A549 (cell line): ENCODE measurements around the gene MAPKAPK5. TPM values are rescaled to one million over a fixed set of nuclear protein-coding genes. Genes with fewer than 3 reads are reported as not detected.
"Not testable (repeated sequence)": the region's sequence is repeated elsewhere in the genome, so short reads cannot be mapped to it uniquely, and the experiment has no call there.

Experiments
- ATAC-seq, 2 experiments: fragments of 200-7000 bp in 1 of 2; fragments of >200 bp in 1 of 2; cut with Nextera tagmentation in 1 of 2; cut with Tn5 transposase in 1 of 2; 3 replicates each; pipeline versions ENCODE4 v1.8.0 to v1.9.1; 2018 to 2020; ENCODE audit warnings: mild to moderate bottlenecking in 1 of 2, moderate library complexity in 1 of 2
- CTCF ChIA-PET: fragments of 300-600 bp; sonication (Branson Sonifier 250); formaldehyde crosslinking; extraction: SDS; loops from one replicate; lab custom pipeline; 2021; ENCODE audit warnings: antibody characterized with exemption, inconsistent platforms; lab: Yijun Ruan, JAX
- POLR2A ChIA-PET: fragments of 350-600 bp; formaldehyde crosslinking; extraction: SDS; loops from one replicate; lab custom pipeline; 2021; ENCODE audit warnings: antibody characterized with exemption, inconsistent platforms; lab: Yijun Ruan, JAX
- DNase-seq, 2 experiments: peaks; one replicate each; pipeline versions ENCODE4 v3.0.0 to v3.0.0-alpha.2; 2011 to 2016; ENCODE audit warnings: low read depth in 1 of 2, low spot score in 1 of 2
- FAIRE-seq: peaks from 2 replicates; lab custom pipeline; 2011; peaks lifted over from hg19 to GRCh38; lab: Jason Lieb, UNC
- H3K27ac ChIP-seq, 2 experiments: fragments of >200 bp; sonication (Bioruptor Twin); formaldehyde crosslinking; 3 replicates each; pipeline ENCODE4 v1.5.1; 2016 to 2017
- H3K4me1 ChIP-seq: fragments of >200 bp; sonication (Bioruptor Twin); formaldehyde crosslinking; 3 replicates; pipeline ENCODE4 v1.6.1; 2016
- H3K4me2 ChIP-seq: fragments of >200 bp; sonication (Bioruptor Twin); formaldehyde crosslinking; 3 replicates; pipeline ENCODE4 v1.6.1; 2016
- H3K4me3 ChIP-seq: fragments of >200 bp; sonication (Bioruptor Twin); formaldehyde crosslinking; 3 replicates; pipeline ENCODE4 v1.5.1; 2016
- H3K9me3 ChIP-seq: fragments of >200 bp; sonication (Bioruptor Twin); formaldehyde crosslinking; 3 replicates; pipeline ENCODE4 v1.6.1; 2016
- ATOH8 ChIP-seq: fragments of 250-450 bp; sonication (Bioruptor Pico); IDR thresholded peaks from 2 replicates; pipeline ENCODE4 v1.5.0; 2020; ENCODE audit warnings: low read depth, mild to moderate bottlenecking, moderate library complexity
- BHLHE40 ChIP-seq: IDR thresholded peaks from 2 replicates; pipeline ENCODE4 v1.6.1; 2012; ENCODE audit warnings: low read depth, low read length, inconsistent platforms
- CHD2 ChIP-seq: fragments of 150-350 bp; IDR thresholded peaks from 2 replicates; pipeline ENCODE4 v1.6.1; 2014; ENCODE audit warnings: low read length; ENCODE audit not compliant: partially characterized antibody
- EHF ChIP-seq: fragments of 250-450 bp; sonication (Bioruptor Pico); IDR thresholded peaks from 2 replicates; pipeline ENCODE4 v1.5.0; 2020; ENCODE audit warnings: mild to moderate bottlenecking
- EHMT2 ChIP-seq: fragments of 200-600 bp; sonication (generic); IDR thresholded peaks from 2 replicates; pipeline ENCODE4 v1.6.1; 2016; ENCODE audit warnings: antibody characterized with exemption, low read depth, mild to moderate bottlenecking, moderate library complexity
- HDAC2 ChIP-seq: fragments of 200-600 bp; sonication (generic); IDR thresholded peaks from 2 replicates; pipeline ENCODE4 v1.6.1; 2016
- MAFK ChIP-seq: fragments of 450-650 bp; IDR thresholded peaks from 2 replicates; pipeline ENCODE4 v1.6.1; 2014; ENCODE audit not compliant: partially characterized antibody
- NR3C1 ChIP-seq: fragments of >200 bp; sonication (Bioruptor Twin); formaldehyde crosslinking; IDR thresholded peaks from 3 replicates; pipeline ENCODE4 v1.6.1; 2017
- PHF8 ChIP-seq: fragments of 200-600 bp; sonication (generic); IDR thresholded peaks from 2 replicates; pipeline ENCODE4 v1.6.1; 2016; ENCODE audit warnings: low read depth, mild to moderate bottlenecking, antibody characterized with exemption, moderate library complexity, borderline replicate concordance
- POLR2A ChIP-seq: IDR thresholded peaks from 2 replicates; pipeline ENCODE4 v1.6.1; 2012; ENCODE audit warnings: mild to moderate bottlenecking, low read length
- RCOR1 ChIP-seq: fragments of 150-350 bp; IDR thresholded peaks from 2 replicates; pipeline ENCODE4 v1.6.1; 2014; ENCODE audit warnings: antibody characterized with exemption, low read length, low read depth
- REST ChIP-seq: fragments of 200-600 bp; sonication (generic); IDR thresholded peaks from 2 replicates; pipeline ENCODE4 v1.6.1; 2016; ENCODE audit warnings: antibody characterized with exemption, mild to moderate bottlenecking, moderate library complexity
- SREBF2 ChIP-seq: fragments of 450-650 bp; IDR thresholded peaks from 2 replicates; pipeline ENCODE4 v1.6.1; 2014; ENCODE audit warnings: mild to moderate bottlenecking, moderate library complexity
- TFCP2L1 ChIP-seq: fragments of 250-450 bp; sonication (Bioruptor Pico); IDR thresholded peaks from 2 replicates; pipeline ENCODE4 v1.5.0; 2021; ENCODE audit warnings: mild to moderate bottlenecking
- USF2 ChIP-seq: fragments of 450-650 bp; IDR thresholded peaks from 2 replicates; pipeline ENCODE4 v1.6.1; 2014; ENCODE audit warnings: antibody characterized with exemption
- WGBS: methylation state at CpG from one replicate; pipeline ENCODE4 v1.1.6; 2017; ENCODE audit errors: missing lambda C conversion rate; 5-methylcytosine and 5-hydroxymethylcytosine counted together
- polyA plus RNA-seq, 4 experiments: library from polyadenylated mRNA; depleted of rRNA in 3 of 4; stranded (reverse); fragments of >200 nt; fragmentation: RNase III in 1 of 4; extraction: RNeasy Plus Mini Kit Qiagen cat#74134 plus additional on column Dnase treatment in 1 of 4; gene quantifications; 2 replicates in 3 of 4; 3 replicates in 1 of 4; pipeline ENCODE4 v1.2.3, GENCODE V29; 2011 to 2017
- TF ChIP-seq, protein P1 (sequence below): fragments of 150-350 bp; IDR thresholded peaks from 2 replicates; pipeline ENCODE4 v1.6.1; 2014; ENCODE audit warnings: low read depth, mild to moderate bottlenecking, low read length

Gene MAPKAPK5
- polyA plus RNA-seq, 2 of the 4 experiments (the other 2 are of a cell fraction) = 33.9 to 69.5 TPM

DNA sequence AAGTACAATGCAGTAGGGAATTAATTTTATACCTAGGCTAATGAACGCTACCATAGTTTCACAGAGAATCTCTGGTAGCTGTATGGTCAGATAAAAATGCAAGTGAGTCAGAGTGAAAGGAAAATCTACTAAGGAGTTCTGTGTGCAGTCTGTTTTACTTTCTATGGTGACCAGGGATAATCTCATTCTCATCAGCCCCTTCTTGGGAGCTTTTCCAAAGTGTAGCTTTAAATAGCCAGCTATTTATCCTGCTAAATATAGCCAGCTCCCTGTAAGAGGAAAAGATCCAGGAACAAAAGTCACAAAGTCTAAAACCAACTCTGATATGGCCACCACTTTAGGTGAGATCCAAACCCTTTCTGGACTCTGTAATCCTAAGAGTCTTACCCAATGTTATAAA is 95.4 kb downstream of the MAPKAPK5 start (continued):
- no peak for TF ChIP-seq REST

DNA sequence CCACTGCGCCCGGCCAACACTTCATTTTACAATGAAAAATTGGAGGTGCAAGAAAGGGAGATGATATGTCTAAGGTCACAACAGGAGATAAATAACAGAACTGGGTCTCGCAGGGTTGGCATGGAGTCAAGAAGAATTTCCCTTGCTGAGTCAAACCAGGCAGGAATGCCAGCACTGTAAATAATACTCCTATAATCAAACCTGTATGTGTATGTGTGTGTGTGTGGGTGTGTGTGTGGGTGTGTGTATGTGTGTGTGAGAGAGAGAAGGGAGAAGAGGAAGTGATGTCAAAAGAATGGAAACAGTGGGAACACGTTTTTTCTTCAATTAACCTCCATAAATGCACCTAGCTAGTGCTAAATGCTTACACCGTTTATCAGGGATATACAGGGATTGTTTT is 100.5 kb downstream of the MAPKAPK5 start:
- no peak for FAIRE-seq
- no peak overlapping the region for H3K27ac ChIP-seq
- no peaks in the 10 kb centered on the region for H3K9me3 ChIP-seq
- ChIA-PET POLR2A (no interaction called here), CTCF (interaction anchor here (1.6 to 3.8 kb wide), 2 partner anchors 124 to 444 kb away, joined by 3 to 15 read pairs; no protein-coding TSS in a partner anchor)
- 73% methylated on average over 5 of the region's 5 CpGs for WGBS
- TF ChIP-seq NR3C1 (no peak), TFCP2L1 (CRISPR knock-in tag) (no peak), RCOR1 (no peak), CHD2 (no peak), ATOH8 (CRISPR knock-in tag) (no peak), PHF8 (no peak), EHMT2 (no peak), HDAC2 (no peak), POLR2A (no peak), EHF (CRISPR knock-in tag) (no peak), SREBF2 (no peak), USF2 (no peak), MAFK (no peak)
- TF ChIP-seq, protein P1, sequence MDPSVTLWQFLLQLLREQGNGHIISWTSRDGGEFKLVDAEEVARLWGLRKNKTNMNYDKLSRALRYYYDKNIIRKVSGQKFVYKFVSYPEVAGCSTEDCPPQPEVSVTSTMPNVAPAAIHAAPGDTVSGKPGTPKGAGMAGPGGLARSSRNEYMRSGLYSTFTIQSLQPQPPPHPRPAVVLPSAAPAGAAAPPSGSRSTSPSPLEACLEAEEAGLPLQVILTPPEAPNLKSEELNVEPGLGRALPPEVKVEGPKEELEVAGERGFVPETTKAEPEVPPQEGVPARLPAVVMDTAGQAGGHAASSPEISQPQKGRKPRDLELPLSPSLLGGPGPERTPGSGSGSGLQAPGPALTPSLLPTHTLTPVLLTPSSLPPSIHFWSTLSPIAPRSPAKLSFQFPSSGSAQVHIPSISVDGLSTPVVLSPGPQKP = no peak
- H3K4me3 ChIP-seq = no peak overlapping the region
- DNase-seq = peak in 1 of 2 experiments; percentile 67
- no peak overlapping the region for H3K4me2 ChIP-seq
- peak in 1 of 2 experiments; percentile 46; a peak in 3 of 6 replicates for ATAC-seq
- H3K4me1 ChIP-seq = peaks cover 8% of the 10 kb centered on the region; the same call in 2 of the 3 replicates

GRCh38 chr12:111943929-111944328 is 101.9 kb downstream of the MAPKAPK5 start:
- ATAC-seq = no peak
- POLR2A ChIA-PET = no interaction called here

GRCh38 chr12:111950961-111951676 is 109.1 kb downstream of the MAPKAPK5 start:
- not testable (repeated sequence) for ATAC-seq, FAIRE-seq
- WGBS = 68% methylated on average over 3 of the region's 3 CpGs

More at GRCh38 chr12:111943929-111944328, 101.9 kb downstream of the MAPKAPK5 start:
- FAIRE-seq (no peak), DNase-seq (no peak)
- H3K4me1 ChIP-seq = peaks cover 8% of the 10 kb centered on the region; the same call in 2 of the 3 replicates
- WGBS = 92% methylated on average over 1 of the region's 1 CpG
- no peak for TF ChIP-seq BHLHE40
- no peak overlapping the region for H3K4me2 ChIP-seq
- H3K27ac ChIP-seq = no peak overlapping the region
- H3K9me3 ChIP-seq = no peaks in the 10 kb centered on the region
- CTCF ChIA-PET = interaction anchor here (1.1 to 3.8 kb wide), 8 partner anchors 37 to 443 kb away, joined by 3 to 18 read pairs (median 4); partner anchors contain the start of genes ERP29 and TMEM116
- H3K4me3 ChIP-seq = no peak overlapping the region

More at GRCh38 chr12:111950961-111951676, 109.1 kb downstream of the MAPKAPK5 start:
- DNase-seq, H3K9me3 ChIP-seq, H3K4me2 ChIP-seq, H3K4me3 ChIP-seq, POLR2A ChIA-PET, H3K27ac ChIP-seq: not testable (repeated sequence)
- CTCF ChIA-PET = interaction anchor here (0.6 to 1.3 kb wide), 2 partner anchors 14 to 1728 kb away, joined by 3 read pairs; no protein-coding TSS in a partner anchor
- H3K4me1 ChIP-seq = peaks cover 26% of the 10 kb centered on the region
